ENCODE data around the gene NEUROD6. TPM values are rescaled to one million over a fixed set of nuclear protein-coding genes. Genes with fewer than 3 reads are reported as not detected.
A peak's percentile ranks its signal among the peaks of the same experiment; 100 is the strongest.

Gene NEUROD6
- polyA plus RNA-seq, 1 donor (not counting 4 experiments of a cell fraction or from before 2014, with no cell fraction given): not detected

DNA sequence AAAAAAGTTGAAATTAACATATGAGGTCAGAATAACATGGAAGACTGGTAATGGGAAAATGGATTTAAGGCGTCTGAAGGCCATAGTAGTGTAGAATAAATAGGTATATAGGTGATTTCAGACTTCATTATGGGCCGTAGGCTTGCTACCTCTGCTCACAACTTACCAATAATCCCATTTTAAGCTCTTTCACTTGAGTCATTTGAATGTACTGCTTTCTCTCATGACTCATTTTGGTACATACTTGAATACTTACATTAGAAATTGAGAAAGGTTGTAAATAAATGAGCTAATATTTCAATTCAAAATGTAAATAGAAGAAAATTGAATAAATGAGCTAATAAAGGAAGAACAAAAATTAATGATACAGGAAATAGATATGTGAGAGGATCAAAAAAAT lies 42.2 kb upstream of the NEUROD6 start:
- TF ChIP-seq, protein P1, sequence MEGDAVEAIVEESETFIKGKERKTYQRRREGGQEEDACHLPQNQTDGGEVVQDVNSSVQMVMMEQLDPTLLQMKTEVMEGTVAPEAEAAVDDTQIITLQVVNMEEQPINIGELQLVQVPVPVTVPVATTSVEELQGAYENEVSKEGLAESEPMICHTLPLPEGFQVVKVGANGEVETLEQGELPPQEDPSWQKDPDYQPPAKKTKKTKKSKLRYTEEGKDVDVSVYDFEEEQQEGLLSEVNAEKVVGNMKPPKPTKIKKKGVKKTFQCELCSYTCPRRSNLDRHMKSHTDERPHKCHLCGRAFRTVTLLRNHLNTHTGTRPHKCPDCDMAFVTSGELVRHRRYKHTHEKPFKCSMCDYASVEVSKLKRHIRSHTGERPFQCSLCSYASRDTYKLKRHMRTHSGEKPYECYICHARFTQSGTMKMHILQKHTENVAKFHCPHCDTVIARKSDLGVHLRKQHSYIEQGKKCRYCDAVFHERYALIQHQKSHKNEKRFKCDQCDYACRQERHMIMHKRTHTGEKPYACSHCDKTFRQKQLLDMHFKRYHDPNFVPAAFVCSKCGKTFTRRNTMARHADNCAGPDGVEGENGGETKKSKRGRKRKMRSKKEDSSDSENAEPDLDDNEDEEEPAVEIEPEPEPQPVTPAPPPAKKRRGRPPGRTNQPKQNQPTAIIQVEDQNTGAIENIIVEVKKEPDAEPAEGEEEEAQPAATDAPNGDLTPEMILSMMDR (optimal IDR thresholded peaks at IDR 0.05 in 1 of 3, IDR thresholded peaks at IDR 0.05 in 1 of 3, conservative IDR thresholded peaks at IDR 0.05 in 1 of 3; ENCODE audit: extremely low read depth in 1 of 3, insufficient read depth in 2 of 3, low read length in 3 of 3): no peak
- no peak for TF ChIP-seq EZH2 (IDR thresholded peaks at IDR 0.05; ENCODE audit: low read length)
- H2AFZ ChIP-seq (ENCODE audit: control insufficient read depth, low read length): no peak overlapping the region
- no peak overlapping the region for H3K9ac ChIP-seq (ENCODE audit: control insufficient read depth, extremely low read depth, insufficient read depth, low read length)
- H3K27me3 ChIP-seq (ENCODE audit: control insufficient read depth, extremely low read depth, insufficient read depth, low read length): no peaks in the 10 kb centered on the region
- no peaks in the 10 kb centered on the region for H3K79me2 ChIP-seq (ENCODE audit: control insufficient read depth, insufficient read depth, low read length)
- peaks cover 4% of the 10 kb centered on the region for H3K4me1 ChIP-seq (ENCODE audit: control insufficient read depth, extremely low read depth, insufficient read depth, low read length)
- FAIRE-seq (no peak), DNase-seq (ENCODE audit: low read depth, low spot score) (no peak)
- H3K27ac ChIP-seq (ENCODE audit: control insufficient read depth, insufficient read depth, low read length): no peak overlapping the region
- no peak overlapping the region for H3K4me2 ChIP-seq (ENCODE audit: control insufficient read depth, extremely low read depth, insufficient read depth, low read depth, low read length)
- no peaks in the 10 kb centered on the region for H4K20me1 ChIP-seq (ENCODE audit: control insufficient read depth, extremely low read depth, insufficient read depth, low read length)
- dilution Hi-C loops (cut with MboI; ENCODE audit: extremely low pct_ligation_motif_present, low sequenced_read_pairs): no loop called here
- H3K9me1 ChIP-seq (ENCODE audit: control insufficient read depth, extremely low read depth, insufficient read depth, low read length): no peaks in the 10 kb centered on the region
- no peaks in the 10 kb centered on the region for H3K36me3 ChIP-seq (ENCODE audit: control insufficient read depth in 2 of 2, extremely low read depth in 1 of 2, insufficient read depth in 2 of 2, low read length in 2 of 2)
- H3K9me3 ChIP-seq (ENCODE audit: control insufficient read depth, low read depth, low read length): no peaks in the 10 kb centered on the region
- no peak overlapping the region for H3K4me3 ChIP-seq (ENCODE audit: control insufficient read depth in 2 of 3, extremely low read depth in 1 of 3, insufficient read depth in 2 of 3, low read depth in 1 of 3, low read length in 3 of 3)

DNA sequence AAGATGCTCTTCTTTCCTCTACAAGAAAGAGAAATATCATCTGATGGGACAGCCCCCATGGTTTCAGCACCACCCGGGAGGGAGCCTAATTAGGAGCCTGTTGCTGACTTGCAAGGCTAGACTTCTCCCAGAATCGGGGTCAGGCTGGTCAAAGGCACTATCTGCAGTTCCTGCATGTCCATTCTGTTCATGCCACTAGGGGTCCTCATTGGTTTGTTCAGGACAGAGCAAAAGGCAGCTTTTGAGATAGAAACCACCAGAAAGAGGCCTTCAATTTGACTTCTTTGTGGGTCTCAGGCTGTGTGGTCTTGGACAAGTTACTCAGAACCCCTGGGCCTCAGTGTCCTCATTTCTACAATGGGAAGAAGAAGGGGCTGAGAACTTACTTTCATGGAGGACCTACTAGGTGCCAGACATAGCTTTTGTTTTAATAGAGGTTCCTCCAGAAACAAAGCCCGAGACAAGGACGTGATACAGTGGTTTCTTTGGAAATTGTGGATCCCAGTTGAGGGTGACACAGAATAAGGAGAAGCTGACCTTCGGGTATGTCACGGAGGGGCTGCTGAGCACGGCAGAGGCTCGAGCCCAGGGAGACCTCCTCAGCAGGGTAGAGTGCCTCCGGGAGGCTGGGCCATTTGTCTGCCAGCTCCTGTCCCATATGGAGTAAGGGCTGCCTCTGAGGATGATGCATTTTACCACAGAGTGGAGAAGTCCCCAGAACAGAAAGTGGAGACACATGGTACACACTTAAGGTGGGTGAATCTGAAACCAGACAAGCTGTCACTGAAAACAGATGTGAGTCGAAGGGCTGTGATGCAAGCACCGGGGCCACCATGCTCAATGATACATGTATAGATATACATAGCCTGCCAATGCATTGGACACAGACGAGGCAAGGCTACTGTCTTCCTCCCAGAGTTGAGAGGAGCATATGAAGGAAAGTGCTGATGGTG lies 33.1 kb upstream of the NEUROD6 start:
- no peak overlapping the region for H3K27ac ChIP-seq (ENCODE audit: control insufficient read depth, insufficient read depth, low read length)
- H3K27me3 ChIP-seq (ENCODE audit: control insufficient read depth, extremely low read depth, insufficient read depth, low read length): peaks cover 7% of the 10 kb centered on the region
- H3K4me3 ChIP-seq (ENCODE audit: control insufficient read depth in 2 of 3, extremely low read depth in 1 of 3, insufficient read depth in 2 of 3, low read depth in 1 of 3, low read length in 3 of 3): no peak overlapping the region
- DNase-seq (ENCODE audit: low read depth, low spot score) (peak; percentile 17), FAIRE-seq (peak; percentile 58)
- H3K36me3 ChIP-seq (ENCODE audit: control insufficient read depth in 2 of 2, extremely low read depth in 1 of 2, insufficient read depth in 2 of 2, low read length in 2 of 2): no peaks in the 10 kb centered on the region
- no peaks in the 10 kb centered on the region for H3K9me3 ChIP-seq (ENCODE audit: control insufficient read depth, low read depth, low read length)
- no peaks in the 10 kb centered on the region for H3K79me2 ChIP-seq (ENCODE audit: control insufficient read depth, insufficient read depth, low read length)
- H3K9me1 ChIP-seq (ENCODE audit: control insufficient read depth, extremely low read depth, insufficient read depth, low read length): no peaks in the 10 kb centered on the region
- no peak overlapping the region for H3K4me2 ChIP-seq (ENCODE audit: control insufficient read depth, extremely low read depth, insufficient read depth, low read depth, low read length)
- no peaks in the 10 kb centered on the region for H3K4me1 ChIP-seq (ENCODE audit: control insufficient read depth, extremely low read depth, insufficient read depth, low read length)
- H4K20me1 ChIP-seq (ENCODE audit: control insufficient read depth, extremely low read depth, insufficient read depth, low read length): no peaks in the 10 kb centered on the region
- H2AFZ ChIP-seq (ENCODE audit: control insufficient read depth, low read length): no peak overlapping the region
- dilution Hi-C loops (cut with MboI; ENCODE audit: extremely low pct_ligation_motif_present, low sequenced_read_pairs): no loop called here
- no peak for TF ChIP-seq EZH2 (IDR thresholded peaks at IDR 0.05; ENCODE audit: low read length)
- TF ChIP-seq, protein P1 (optimal IDR thresholded peaks at IDR 0.05 in 1 of 3, IDR thresholded peaks at IDR 0.05 in 1 of 3, conservative IDR thresholded peaks at IDR 0.05 in 1 of 3; ENCODE audit: extremely low read depth in 1 of 3, insufficient read depth in 2 of 3, low read length in 3 of 3): peak; percentile 79 to 85 (median 81)
- H3K9ac ChIP-seq (ENCODE audit: control insufficient read depth, extremely low read depth, insufficient read depth, low read length): no peak overlapping the region
